ENCODE measurements around the gene ROR1. TPM values are rescaled to one million over a fixed set of nuclear protein-coding genes. Genes with fewer than 3 reads are reported as not detected.

ROR1 gene
- total RNA-seq, 2 experiments from 2014 or later: 0.47 to 1.4 TPM

DNA sequence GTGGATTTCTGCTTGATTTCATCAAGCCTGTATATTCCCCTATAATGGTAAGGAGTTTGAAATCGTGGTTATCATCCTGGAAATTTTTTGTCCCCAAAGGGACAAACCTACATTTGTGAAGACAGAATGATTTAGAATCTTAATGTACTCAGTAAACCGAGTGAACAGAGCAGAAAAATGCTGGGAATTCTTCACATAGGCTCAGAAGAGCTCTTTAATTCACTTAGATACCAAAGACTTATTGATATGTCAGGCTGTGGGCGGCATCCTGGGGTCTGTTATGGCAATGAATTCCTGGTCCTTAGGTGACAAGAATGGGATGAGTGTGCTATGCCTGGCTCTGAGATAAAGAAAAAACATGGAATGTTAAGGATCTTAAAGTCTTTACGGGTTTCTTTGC, 74.9 kb downstream of the ROR1 start:
- no peaks in the 10 kb centered on the region for H4K20me1 ChIP-seq (ENCODE audit: insufficient read depth, low read length)
- H3K36me3 ChIP-seq (ENCODE audit: insufficient read depth, low read length): no peaks in the 10 kb centered on the region
- no peak overlapping the region for H3K27ac ChIP-seq (ENCODE audit: low read depth, low read length, poor library complexity, severe bottlenecking)
- H3K4me1 ChIP-seq (ENCODE audit: insufficient read depth, low read length, poor library complexity, severe bottlenecking): no peaks in the 10 kb centered on the region
- POLR2A ChIA-PET: interaction anchor here (0.6 to 1.2 kb wide), 4 partner anchors 10 to 25 kb away, joined by 3 to 7 read pairs (median 4); no protein-coding TSS in a partner anchor
- DNase-seq (ENCODE audit: low spot score): no peak
- no peak overlapping the region for H3K4me2 ChIP-seq (ENCODE audit: low read length)
- CTCF ChIA-PET (ENCODE audit: unreplicated experiment): no interaction called here
- TF ChIP-seq, protein P1, sequence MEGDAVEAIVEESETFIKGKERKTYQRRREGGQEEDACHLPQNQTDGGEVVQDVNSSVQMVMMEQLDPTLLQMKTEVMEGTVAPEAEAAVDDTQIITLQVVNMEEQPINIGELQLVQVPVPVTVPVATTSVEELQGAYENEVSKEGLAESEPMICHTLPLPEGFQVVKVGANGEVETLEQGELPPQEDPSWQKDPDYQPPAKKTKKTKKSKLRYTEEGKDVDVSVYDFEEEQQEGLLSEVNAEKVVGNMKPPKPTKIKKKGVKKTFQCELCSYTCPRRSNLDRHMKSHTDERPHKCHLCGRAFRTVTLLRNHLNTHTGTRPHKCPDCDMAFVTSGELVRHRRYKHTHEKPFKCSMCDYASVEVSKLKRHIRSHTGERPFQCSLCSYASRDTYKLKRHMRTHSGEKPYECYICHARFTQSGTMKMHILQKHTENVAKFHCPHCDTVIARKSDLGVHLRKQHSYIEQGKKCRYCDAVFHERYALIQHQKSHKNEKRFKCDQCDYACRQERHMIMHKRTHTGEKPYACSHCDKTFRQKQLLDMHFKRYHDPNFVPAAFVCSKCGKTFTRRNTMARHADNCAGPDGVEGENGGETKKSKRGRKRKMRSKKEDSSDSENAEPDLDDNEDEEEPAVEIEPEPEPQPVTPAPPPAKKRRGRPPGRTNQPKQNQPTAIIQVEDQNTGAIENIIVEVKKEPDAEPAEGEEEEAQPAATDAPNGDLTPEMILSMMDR (conservative IDR thresholded peaks at IDR 0.05; ENCODE audit: low read length): no peak
- TF ChIP-seq EZH2phosphoT487 (IDR thresholded peaks at IDR 0.05; ENCODE audit: borderline replicate concordance, low read depth, low read length): no peak
- H3K4me3 ChIP-seq (ENCODE audit: low read depth, low read length, poor library complexity, severe bottlenecking): no peak overlapping the region
- H3K79me2 ChIP-seq (ENCODE audit: insufficient read depth, low read depth, low read length): no peaks in the 10 kb centered on the region
- intact Hi-C loops (cut with micrococcal nuclease; ENCODE audit: unreplicated experiment): no loop called here
- no peak overlapping the region for H2AFZ ChIP-seq (ENCODE audit: low read length)
- no peaks in the 10 kb centered on the region for H3K9me3 ChIP-seq (ENCODE audit: low read length)
- no peaks in the 10 kb centered on the region for H3K9me2 ChIP-seq (ENCODE audit: insufficient read depth, low read length)
- BruUV-seq (replicated peaks): no TSS peak

DNA sequence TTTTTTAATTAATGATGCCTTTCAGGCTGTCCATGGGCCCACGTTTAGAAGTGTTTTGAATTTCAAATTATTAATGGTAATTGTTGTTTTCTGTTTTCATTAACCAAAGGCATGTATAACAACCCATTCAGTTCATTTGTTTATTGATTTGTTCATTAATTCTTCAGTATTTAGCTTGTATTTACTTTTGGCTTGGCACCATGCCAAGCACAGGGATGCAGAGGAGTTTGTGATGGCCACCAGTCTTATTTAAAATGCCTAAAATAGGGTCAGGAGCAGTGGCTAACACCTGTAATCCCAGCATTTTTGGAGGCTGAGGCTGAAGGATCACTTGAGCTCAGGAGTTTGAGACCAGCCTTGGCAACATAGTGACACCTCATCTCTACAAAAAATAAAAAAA, 75.3 kb downstream of the ROR1 start:
- Histone ChIP-seq H3K9me2 (ENCODE audit: insufficient read depth, low read length) (no peaks in the 10 kb centered on the region), H3K4me1 (ENCODE audit: insufficient read depth, low read length, poor library complexity, severe bottlenecking) (no peaks in the 10 kb centered on the region), H3K4me2 (ENCODE audit: low read length) (no peak overlapping the region), H4K20me1 (ENCODE audit: insufficient read depth, low read length) (no peaks in the 10 kb centered on the region), H2AFZ (ENCODE audit: low read length) (no peak overlapping the region), H3K9me3 (ENCODE audit: low read length) (no peaks in the 10 kb centered on the region), H3K4me3 (ENCODE audit: low read depth, low read length, poor library complexity, severe bottlenecking) (no peak overlapping the region), H3K27ac (ENCODE audit: low read depth, low read length, poor library complexity, severe bottlenecking) (no peak overlapping the region), H3K79me2 (ENCODE audit: insufficient read depth, low read depth, low read length) (no peaks in the 10 kb centered on the region), H3K36me3 (ENCODE audit: insufficient read depth, low read length) (no peaks in the 10 kb centered on the region)
- TF ChIP-seq, protein P1 (conservative IDR thresholded peaks at IDR 0.05; ENCODE audit: low read length): no peak
- TF ChIP-seq EZH2phosphoT487 (IDR thresholded peaks at IDR 0.05; ENCODE audit: borderline replicate concordance, low read depth, low read length): no peak
- ChIA-PET POLR2A (interaction anchor here (0.6 to 0.9 kb wide), 2 partner anchors 11 to 26 kb away, joined by 3 read pairs; no protein-coding TSS in a partner anchor), CTCF (ENCODE audit: unreplicated experiment) (no interaction called here)
- no TSS peak for BruUV-seq (replicated peaks)
- intact Hi-C loops (cut with micrococcal nuclease; ENCODE audit: unreplicated experiment): no loop called here
- DNase-seq (ENCODE audit: low spot score): no peak

DNA sequence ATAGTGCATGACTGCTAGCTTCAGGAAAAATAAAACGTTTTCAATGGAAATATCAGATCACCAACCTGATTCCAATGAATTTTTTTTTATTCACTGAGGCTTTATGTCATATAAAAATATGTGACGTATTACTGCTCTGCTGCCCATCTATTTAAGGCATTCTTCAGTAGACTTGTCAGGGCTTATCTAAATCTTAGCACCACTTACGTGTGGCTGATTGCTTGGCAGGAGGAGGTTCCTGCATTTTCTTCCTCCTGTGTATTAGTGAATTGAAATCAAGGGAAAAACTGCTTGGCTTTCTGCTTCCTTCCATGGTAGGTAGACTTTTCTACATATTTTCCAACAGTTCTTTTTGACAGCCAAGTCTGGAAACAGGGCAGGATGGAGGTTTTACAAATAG, 80.3 kb downstream of the ROR1 start:
- no peak overlapping the region for H2AFZ ChIP-seq (ENCODE audit: low read length)
- TF ChIP-seq, protein P1 (conservative IDR thresholded peaks at IDR 0.05; ENCODE audit: low read length): no peak
- no peak for TF ChIP-seq EZH2phosphoT487 (IDR thresholded peaks at IDR 0.05; ENCODE audit: borderline replicate concordance, low read depth, low read length)
- H3K36me3 ChIP-seq (ENCODE audit: insufficient read depth, low read length): no peaks in the 10 kb centered on the region
- no peaks in the 10 kb centered on the region for H3K9me3 ChIP-seq (ENCODE audit: low read length)
- H3K4me1 ChIP-seq (ENCODE audit: insufficient read depth, low read length, poor library complexity, severe bottlenecking): no peaks in the 10 kb centered on the region
- ChIA-PET POLR2A (no interaction called here), CTCF (ENCODE audit: unreplicated experiment) (no interaction called here)
- no peaks in the 10 kb centered on the region for H4K20me1 ChIP-seq (ENCODE audit: insufficient read depth, low read length)
- no peaks in the 10 kb centered on the region for H3K9me2 ChIP-seq (ENCODE audit: insufficient read depth, low read length)
- no peak for DNase-seq (ENCODE audit: low spot score)
- no peaks in the 10 kb centered on the region for H3K79me2 ChIP-seq (ENCODE audit: insufficient read depth, low read depth, low read length)
- H3K4me2 ChIP-seq (ENCODE audit: low read length): no peak overlapping the region
- intact Hi-C loops (cut with micrococcal nuclease; ENCODE audit: unreplicated experiment): no loop called here
- no peak overlapping the region for H3K27ac ChIP-seq (ENCODE audit: low read depth, low read length, poor library complexity, severe bottlenecking)
- H3K4me3 ChIP-seq (ENCODE audit: low read depth, low read length, poor library complexity, severe bottlenecking): no peak overlapping the region
- BruUV-seq (replicated peaks): no TSS peak

All from OCI-LY7 (cell line).